ENCODE data around the gene MTMR8.

GRCh38 chrX:64428371-64428770, 33.1 kb upstream of the MTMR8 start:
- TF ChIP-seq EZH2 (IDR thresholded peaks at IDR 0.05; ENCODE audit: borderline replicate concordance, low read depth, low read length, severe bottlenecking), result no peak
- no peak for TF ChIP-seq CTCF (IDR thresholded peaks at IDR 0.05; ENCODE audit: borderline replicate concordance, extremely low read depth, low read length, poor library complexity, severe bottlenecking)
